Measurements from ENCODE around the gene NCKAP5L. TPM values are rescaled to one million over a fixed set of nuclear protein-coding genes. Genes with fewer than 3 reads are reported as not detected.

The NCKAP5L gene
- total and polyA plus RNA-seq, 2 of the 8 experiments (the other 6 are each of a cell fraction or from before 2014, with no cell fraction given), result 9.4 to 27.9 TPM

DNA sequence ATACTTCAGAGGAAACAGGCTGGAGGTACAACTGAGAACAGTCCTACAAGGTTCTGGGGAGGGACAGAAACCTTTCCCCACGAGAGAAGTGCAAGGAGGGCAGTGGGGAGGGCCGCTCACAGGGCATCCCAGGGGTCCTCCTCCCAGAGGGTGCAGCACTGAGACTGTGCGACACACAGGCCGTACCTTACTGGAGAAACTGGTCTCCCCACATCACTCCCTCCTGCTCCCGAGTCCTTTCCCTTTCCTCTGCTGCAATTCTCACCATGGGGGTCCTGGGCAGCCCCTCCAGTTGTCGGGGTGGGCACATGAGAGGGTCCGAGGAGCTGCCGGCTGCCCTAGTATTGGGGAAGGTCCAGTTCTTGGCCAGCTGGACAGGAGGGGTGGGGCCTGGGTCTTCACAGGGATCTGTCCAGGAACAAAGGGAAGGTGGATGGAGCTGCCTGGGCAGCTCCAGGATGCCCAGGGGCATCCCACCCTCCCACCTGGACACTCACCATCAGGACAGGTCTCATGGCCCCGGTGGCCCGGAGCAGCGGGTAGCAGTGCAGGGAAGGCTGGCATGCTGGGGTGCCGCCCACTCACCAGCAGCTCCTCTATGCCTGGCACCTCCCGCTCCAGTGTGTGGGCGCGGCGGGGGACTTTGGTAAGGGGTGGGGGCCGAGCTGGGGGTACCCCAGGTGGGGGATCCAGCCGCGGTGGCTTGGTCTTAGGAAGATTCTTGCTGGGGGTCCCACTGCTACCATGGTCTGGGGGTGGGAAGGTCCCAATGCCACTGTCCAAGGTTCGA lies 35.8 kb downstream of the NCKAP5L start:
- Histone ChIP-seq H2AK5ac (ENCODE audit: low read depth, low read length) (no peak overlapping the region), H4K5ac (ENCODE audit: insufficient read length, low read depth, low read length) (no peak overlapping the region), H3K4ac (replicated peaks; ENCODE audit: insufficient read length, low read depth, low read length) (no peak overlapping the region), H3K56ac (replicated peaks; ENCODE audit: insufficient read length, low read depth, low read length) (no peak overlapping the region), H2BK12ac (ENCODE audit: low read depth, low read length) (no peak overlapping the region), H3K27ac (ENCODE audit: low read depth, low read length) (no peak overlapping the region), H2BK120ac (replicated peaks; ENCODE audit: low read depth, low read length) (no peak overlapping the region), H3K23me2 (ENCODE audit: low read depth, low read length) (no peaks in the 10 kb centered on the region), H3K9ac (replicated peaks in 1 of 4; ENCODE audit: extremely low read depth in 1 of 4, low read depth in 3 of 4, low read length in 3 of 4) (no peak overlapping the region), H3K36me3 (ENCODE audit: control insufficient read depth in 2 of 4, insufficient read depth in 4 of 4, low read length in 3 of 4) (peaks cover 0 to 11% (median 5%) of the 10 kb centered on the region in 4 experiments; a peak in 5 of 8 replicates), H3K14ac (ENCODE audit: insufficient read length) (no peak overlapping the region), H3K4me3 (ENCODE audit: extremely low read depth in 1 of 4, insufficient read depth in 2 of 4, low read depth in 3 of 4, low read length in 4 of 4) (no peak overlapping the region), H3K4me2 (ENCODE audit: insufficient read depth in 1 of 2, low read depth in 2 of 2, low read length in 2 of 2) (no peak overlapping the region), H3K79me2 (ENCODE audit: control insufficient read depth in 1 of 2, insufficient read depth in 2 of 2, low read length in 2 of 2) (no peaks in the 10 kb centered on the region), H2BK15ac (ENCODE audit: low read length) (no peak overlapping the region), H2BK20ac (ENCODE audit: low read length) (no peak overlapping the region), H3K27me3 (replicated peaks in 1 of 4; ENCODE audit: control insufficient read depth in 3 of 4, extremely low read depth in 1 of 4, insufficient read depth in 3 of 4, low read length in 3 of 4) (no peaks in the 10 kb centered on the region), H4K20me1 (replicated peaks in 1 of 2; ENCODE audit: control insufficient read depth in 1 of 2, insufficient read depth in 2 of 2, low read length in 2 of 2) (peaks cover 0 to 4% of the 10 kb centered on the region in 2 experiments), H3K18ac (ENCODE audit: extremely low read depth, low read length) (no peak overlapping the region), H3K79me1 (ENCODE audit: low read depth, low read length) (no peaks in the 10 kb centered on the region), H4K91ac (replicated peaks; ENCODE audit: insufficient read length, low read length) (no peak overlapping the region), H3K4me1 (replicated peaks in 1 of 4; ENCODE audit: control insufficient read depth in 3 of 4, insufficient read depth in 4 of 4, low read length in 3 of 4) (peaks cover 0 to 4% (median 0%) of the 10 kb centered on the region in 4 experiments; a peak in 2 of 7 replicates), H3K9me3 (ENCODE audit: insufficient read depth in 2 of 2, low read depth in 1 of 2, low read length in 1 of 2) (no peaks in the 10 kb centered on the region), H2AFZ (ENCODE audit: low read length) (no peak overlapping the region), H4K8ac (ENCODE audit: extremely low read depth, insufficient read depth, low read length) (no peak overlapping the region), H2BK5ac (ENCODE audit: low read depth, low read length) (no peak overlapping the region), H3K23ac (ENCODE audit: insufficient read length) (no peak overlapping the region)
- no peak for FAIRE-seq
- WGBS, 2 experiments (ENCODE audit: extremely low coverage in 1 of 2, insufficient coverage in 1 of 2, insufficient read length in 1 of 2, insufficient replicate concordance in 2 of 2, low coverage in 1 of 2, low lambda C conversion rate in 2 of 2, missing lambda C conversion rate in 1 of 2), result 97% methylated on average over 16 of the region's 20 CpGs; no CpG with 5 or more reads in 1 of the 2 experiments
- no peak for DNase-seq (ENCODE audit: low read depth in 1 of 2, low spot score in 2 of 2)
- ChIA-PET CTCF (ENCODE audit: partially characterized antibody) (interaction anchor here (0.9 to 2.0 kb wide), 8 partner anchors 9 to 154 kb away, joined by 3 to 11 read pairs (median 3); no protein-coding TSS in a partner anchor), POLR2A (ENCODE audit: partially characterized antibody) (interaction anchor here (0.8 to 1.8 kb wide), 10 partner anchors 8 to 120 kb away, joined by 3 to 10 read pairs (median 4); partner anchors contain the start of genes NCKAP5L and TMBIM6)
- TF ChIP-seq RBBP5 (IDR thresholded peaks at IDR 0.05; ENCODE audit: borderline replicate concordance, low read depth, low read length) (no peak), RXRA (IDR thresholded peaks at IDR 0.05; ENCODE audit: insufficient read depth, low read depth, low read length) (no peak), EZH2 (IDR thresholded peaks at IDR 0.05; ENCODE audit: low read depth, low read length, severe bottlenecking) (no peak), KDM1A (IDR thresholded peaks at IDR 0.05; ENCODE audit: borderline replicate concordance, low read length) (no peak), SIRT6 (IDR thresholded peaks at IDR 0.05; ENCODE audit: low read length) (no peak), PHF8 (conservative IDR thresholded peaks at IDR 0.05; ENCODE audit: low read depth, low read length) (no peak), CBX8 (IDR thresholded peaks at IDR 0.05; ENCODE audit: borderline replicate concordance, low read depth, low read length) (no peak), RNF2 (IDR thresholded peaks at IDR 0.05; ENCODE audit: borderline replicate concordance, low read depth, low read length, missing control alignments, poor library complexity, severe bottlenecking) (no peak)
- TF ChIP-seq, protein P1, sequence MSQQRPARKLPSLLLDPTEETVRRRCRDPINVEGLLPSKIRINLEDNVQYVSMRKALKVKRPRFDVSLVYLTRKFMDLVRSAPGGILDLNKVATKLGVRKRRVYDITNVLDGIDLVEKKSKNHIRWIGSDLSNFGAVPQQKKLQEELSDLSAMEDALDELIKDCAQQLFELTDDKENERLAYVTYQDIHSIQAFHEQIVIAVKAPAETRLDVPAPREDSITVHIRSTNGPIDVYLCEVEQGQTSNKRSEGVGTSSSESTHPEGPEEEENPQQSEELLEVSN (IDR thresholded peaks at IDR 0.05), result no peak
- TF ChIP-seq, protein P2, sequence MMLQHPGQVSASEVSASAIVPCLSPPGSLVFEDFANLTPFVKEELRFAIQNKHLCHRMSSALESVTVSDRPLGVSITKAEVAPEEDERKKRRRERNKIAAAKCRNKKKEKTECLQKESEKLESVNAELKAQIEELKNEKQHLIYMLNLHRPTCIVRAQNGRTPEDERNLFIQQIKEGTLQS (IDR thresholded peaks at IDR 0.05; ENCODE audit: insufficient read depth, low read depth, low read length), result no peak

Measured in H1 (cell line).